Neuronal stem cell (in vitro differentiated cells): ENCODE results near the gene GTF3C6.
A peak's percentile ranks its signal among the peaks of the same experiment; 100 is the strongest.
"Not testable (repeated sequence)": the region's sequence is repeated elsewhere in the genome, so short reads cannot be mapped to it uniquely, and the experiment has no call there.

Experiments
- DNase-seq: peaks from one replicate; pipeline ENCODE4 v3.0.0-alpha.2; 2013; ENCODE audit warnings: low spot score
- H2AFZ ChIP-seq: one replicate; pipeline ENCODE4 v1.6.1; 2013; ENCODE audit warnings: mild to moderate bottlenecking, low read length, inconsistent platforms
- H2AK5ac ChIP-seq: 2 replicates; pipeline ENCODE4 v1.6.1; 2013; ENCODE audit warnings: low read depth, mild to moderate bottlenecking, inconsistent platforms, low read length, moderate library complexity, mixed read lengths
- H2BK120ac ChIP-seq: 2 replicates; pipeline ENCODE4 v1.6.1; 2013; ENCODE audit warnings: low read depth, mild to moderate bottlenecking, inconsistent platforms, low read length, moderate library complexity, mixed read lengths
- H2BK12ac ChIP-seq: one replicate; pipeline ENCODE4 v1.6.1; 2013; ENCODE audit warnings: low read length, inconsistent platforms
- H2BK15ac ChIP-seq: 2 replicates; pipeline ENCODE4 v1.6.1; 2013; ENCODE audit warnings: mild to moderate bottlenecking, low read length, inconsistent platforms, mixed read lengths
- H2BK5ac ChIP-seq: one replicate; pipeline ENCODE4 v1.6.1; 2013; ENCODE audit warnings: inconsistent platforms, mild to moderate bottlenecking, low read length, moderate library complexity
- H3K14ac ChIP-seq: one replicate; pipeline ENCODE4 v1.6.1; 2013; ENCODE audit warnings: low read length, inconsistent platforms
- H3K18ac ChIP-seq: 2 replicates; pipeline ENCODE4 v1.6.1; 2013; ENCODE audit warnings: low read length, inconsistent platforms
- H3K23ac ChIP-seq: 2 replicates; pipeline ENCODE4 v1.6.1; 2013; ENCODE audit warnings: low read depth, mild to moderate bottlenecking, mixed read lengths, low read length, inconsistent platforms; ENCODE audit not compliant: poor library complexity
- H3K27ac ChIP-seq: replicated peaks from 3 replicates; pipeline ENCODE4 v1.5.1; 2013; ENCODE audit warnings: low read length, inconsistent platforms
- H3K27me3 ChIP-seq, 3 experiments: 2 replicates each; pipeline ENCODE4 v1.6.1; 2013; ENCODE audit warnings: low read length in 3 of 3, mild to moderate bottlenecking in 2 of 3, inconsistent platforms in 1 of 3, low read depth in 1 of 3, mixed read lengths in 1 of 3, moderate library complexity in 1 of 3; ENCODE audit not compliant: control insufficient read depth in 3 of 3, insufficient read depth in 3 of 3
- H3K36me3 ChIP-seq, 2 donors: replicated peaks in 1 of 2; 2 replicates each; pipeline ENCODE4 v1.6.1; 2013; ENCODE audit warnings: low read length in 2 of 2; ENCODE audit not compliant: control insufficient read depth in 2 of 2, insufficient read depth in 2 of 2
- H3K4ac ChIP-seq: 2 replicates; pipeline ENCODE4 v1.6.1; 2013; ENCODE audit warnings: inconsistent platforms, mild to moderate bottlenecking, low read length, moderate library complexity
- H3K4me1 ChIP-seq, 2 donors: 1 replicate in 1 of 2; 2 replicates in 1 of 2; pipeline ENCODE4 v1.6.1; 2013; ENCODE audit warnings: low read length in 2 of 2, low read depth in 1 of 2; ENCODE audit not compliant: control insufficient read depth in 2 of 2, insufficient read depth in 1 of 2
- H3K4me2 ChIP-seq: one replicate; pipeline ENCODE4 v1.6.1; 2013; ENCODE audit warnings: mild to moderate bottlenecking, low read length, inconsistent platforms; ENCODE audit not compliant: insufficient read depth, poor library complexity, severe bottlenecking
- H3K4me3 ChIP-seq, 2 donors: 2 replicates each; pipeline ENCODE4 v1.5.1; 2013; ENCODE audit warnings: low read length in 2 of 2, mild to moderate bottlenecking in 2 of 2, inconsistent platforms in 1 of 2, moderate library complexity in 1 of 2
- H3K79me1 ChIP-seq: one replicate; pipeline ENCODE4 v1.6.1; 2013; ENCODE audit warnings: low read depth, mild to moderate bottlenecking, inconsistent platforms, low read length, moderate library complexity
- H3K9ac ChIP-seq: one replicate; pipeline ENCODE4 v1.6.1; 2013; ENCODE audit warnings: mild to moderate bottlenecking, low read depth, low read length, inconsistent platforms; ENCODE audit not compliant: poor library complexity
- H3K9me3 ChIP-seq, 2 donors: replicated peaks in 1 of 2; 2 replicates each; pipeline versions ENCODE3 to v1.6.1; 2013; ENCODE audit warnings: low read length in 2 of 2, mild to moderate bottlenecking in 2 of 2, inconsistent platforms in 1 of 2, low read depth in 1 of 2, mixed read lengths in 1 of 2, moderate library complexity in 1 of 2; ENCODE audit not compliant: control insufficient read depth in 2 of 2, insufficient read depth in 1 of 2
- H4K8ac ChIP-seq: one replicate; pipeline ENCODE4 v1.6.1; 2013; ENCODE audit warnings: low read depth, mild to moderate bottlenecking, inconsistent platforms, low read length, moderate library complexity
- H4K91ac ChIP-seq: one replicate; pipeline ENCODE4 v1.6.1; 2013; ENCODE audit warnings: low read length, low read depth, mild to moderate bottlenecking, inconsistent platforms; ENCODE audit not compliant: poor library complexity
- WGBS, 2 donors: extraction: QIAGEN DNeasy Blood & Tissue Kit; methylation state at CpG; one replicate each; pipeline ENCODE4 v1.1.7; 2013; ENCODE audit warnings: missing lambda C conversion rate in 2 of 2, mixed read lengths in 1 of 2; ENCODE audit not compliant: insufficient read length in 2 of 2, insufficient replicate concordance in 1 of 2; ENCODE audit errors: extremely low coverage in 2 of 2; 5-methylcytosine and 5-hydroxymethylcytosine counted together

Gene GTF3C6

DNA sequence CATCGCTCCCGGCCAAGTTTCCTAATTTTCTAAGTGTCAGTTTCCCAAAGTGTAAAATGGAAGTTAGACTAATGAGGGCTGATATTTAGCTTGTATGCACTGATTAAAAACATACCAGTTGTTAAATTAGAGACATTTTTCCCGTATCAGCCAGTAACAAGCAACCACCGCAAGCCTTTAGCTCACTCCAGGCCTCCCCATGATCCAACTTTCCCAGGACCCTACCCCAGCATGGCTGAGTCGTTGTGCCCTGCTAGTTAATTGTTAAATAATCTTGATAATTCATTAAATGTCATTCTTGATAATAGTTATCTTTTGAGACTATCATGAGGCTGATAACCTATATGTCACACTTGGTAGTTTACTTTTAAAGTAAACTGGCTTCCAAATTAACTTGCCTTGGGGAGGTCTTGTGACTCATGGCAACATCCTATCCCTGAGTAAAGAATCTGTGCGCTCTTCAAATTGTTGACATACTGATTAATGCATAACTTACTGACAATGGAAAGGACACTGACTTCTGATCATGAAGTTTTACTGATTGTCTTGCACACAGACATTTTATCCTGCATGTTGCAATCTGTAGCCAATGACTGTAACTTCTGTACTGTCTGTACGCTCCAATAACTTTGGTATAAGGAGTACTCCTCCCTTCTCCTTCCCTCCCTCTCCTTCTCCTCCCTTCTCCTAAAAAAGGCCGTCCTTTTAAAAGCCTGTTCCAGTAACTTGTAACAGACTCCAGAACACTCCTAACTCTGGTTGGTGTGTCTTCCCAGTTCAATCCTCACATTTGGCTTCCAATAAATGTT lies 6.3 kb upstream of the GTF3C6 start:
- Histone ChIP-seq H3K36me3 (no peaks in the 10 kb centered on the region), H2AK5ac (no peak overlapping the region), H3K27ac (no peak overlapping the region), H3K9ac (no peak overlapping the region), H3K4me2 (no peak overlapping the region), H2AFZ (peak overlapping the region; percentile 75), H2BK5ac (no peak overlapping the region), H4K91ac (no peak overlapping the region), H3K9me3 (no peaks in the 10 kb centered on the region), H3K18ac (no peak overlapping the region), H3K23ac (no peak overlapping the region), H3K4me1 (peaks cover 0 to 6% of the 10 kb centered on the region in 2 donors), H3K27me3 (no peaks in the 10 kb centered on the region), H3K4ac (no peak overlapping the region), H2BK15ac (no peak overlapping the region), H3K14ac (no peak overlapping the region), H3K4me3 (no peak overlapping the region), H2BK120ac (no peak overlapping the region), H3K79me1 (no peaks in the 10 kb centered on the region), H4K8ac (no peak overlapping the region), H2BK12ac (no peak overlapping the region)
- no CpG with 5 or more reads among the region's 8 CpGs for WGBS, 2 donors
- DNase-seq = no peak

DNA sequence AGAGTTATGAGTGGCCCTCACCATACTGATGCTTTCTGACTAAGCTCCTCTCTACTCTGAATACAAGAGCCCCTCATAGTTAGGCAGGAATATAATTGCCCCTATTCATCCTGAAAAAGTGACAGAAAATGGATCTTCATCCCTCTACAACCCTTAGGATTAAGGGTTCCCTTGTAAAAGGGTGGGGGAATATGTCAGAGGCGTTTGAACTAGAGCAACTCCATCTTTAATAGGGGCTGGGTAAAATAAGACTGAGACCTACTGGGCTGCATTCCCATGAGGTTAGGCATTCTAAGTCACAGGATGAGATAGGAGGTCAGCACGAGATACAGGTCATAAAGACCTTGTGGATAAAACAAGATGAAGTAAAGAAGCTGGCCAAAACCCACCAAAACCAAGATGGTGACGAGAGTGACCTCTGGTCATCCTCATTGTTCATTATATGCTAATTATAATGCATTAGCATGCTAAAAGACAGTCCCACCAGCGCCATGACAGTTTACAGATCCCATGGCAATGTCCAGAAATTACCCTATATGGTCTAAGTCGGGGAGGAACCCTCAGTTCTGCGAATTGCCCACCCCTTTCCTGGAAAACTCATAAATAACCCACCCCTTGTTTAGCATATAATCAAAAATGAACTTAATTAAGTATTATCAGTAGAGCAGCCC lies 4.7 kb upstream of the GTF3C6 start:
- Histone ChIP-seq H3K4me1 (peaks cover 0 to 6% of the 10 kb centered on the region in 2 donors), H3K27ac (no peak overlapping the region), H2BK12ac (no peak overlapping the region), H3K79me1 (no peaks in the 10 kb centered on the region), H4K8ac (no peak overlapping the region), H3K14ac (no peak overlapping the region), H2AFZ (no peak overlapping the region), H3K9me3 (no peaks in the 10 kb centered on the region), H3K23ac (no peak overlapping the region), H3K9ac (no peak overlapping the region), H2BK5ac (no peak overlapping the region), H3K27me3 (no peaks in the 10 kb centered on the region), H3K4me3 (no peak overlapping the region), H3K18ac (no peak overlapping the region), H2BK15ac (no peak overlapping the region), H2AK5ac (no peak overlapping the region), H3K4ac (no peak overlapping the region), H3K36me3 (no peaks in the 10 kb centered on the region), H4K91ac (no peak overlapping the region), H3K4me2 (no peak overlapping the region), H2BK120ac (no peak overlapping the region)
- WGBS, 2 donors = no CpG with 5 or more reads among the region's 6 CpGs
- DNase-seq = no peak

DNA sequence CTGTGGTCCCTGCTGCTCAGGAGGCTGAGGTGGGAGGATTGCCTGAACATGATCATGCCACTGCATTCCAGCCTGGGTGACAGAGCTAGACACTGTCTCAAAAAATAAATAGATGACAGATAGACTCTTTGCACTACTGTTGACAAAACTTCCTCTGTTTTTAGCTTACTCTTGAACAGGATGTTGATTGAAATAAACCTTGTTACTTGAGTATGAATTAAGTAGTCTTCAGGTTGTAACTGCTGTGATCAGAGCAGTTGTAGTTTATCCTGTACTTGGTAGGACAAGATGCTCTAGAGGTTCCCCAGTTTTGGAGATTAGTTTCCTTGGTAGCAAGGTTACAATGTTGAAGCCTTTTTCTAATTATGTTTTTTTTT lies 1.5 kb downstream of the GTF3C6 start:
- no peak overlapping the region for H2BK12ac ChIP-seq
- no peak overlapping the region for H3K23ac ChIP-seq
- H2AFZ ChIP-seq = no peak overlapping the region
- no peaks in the 10 kb centered on the region for H3K27me3 ChIP-seq
- H3K79me1 ChIP-seq = no peaks in the 10 kb centered on the region
- no peak overlapping the region for H4K8ac ChIP-seq
- no peak overlapping the region for H3K9ac ChIP-seq
- H2AK5ac ChIP-seq = no peak overlapping the region
- no peak for DNase-seq
- H3K27ac ChIP-seq = no peak overlapping the region
- H3K4ac ChIP-seq = no peak overlapping the region
- peaks cover 0 to 8% of the 10 kb centered on the region in 2 donors for H3K9me3 ChIP-seq
- no peak overlapping the region for H3K14ac ChIP-seq
- H3K36me3 ChIP-seq = peaks cover 8 to 51% of the 10 kb centered on the region in 2 donors
- no peak overlapping the region for H3K4me3 ChIP-seq
- H4K91ac ChIP-seq = no peak overlapping the region
- H2BK15ac ChIP-seq = no peak overlapping the region
- no peaks in the 10 kb centered on the region for H3K4me1 ChIP-seq
- H3K4me2 ChIP-seq = no peak overlapping the region
- no peak overlapping the region for H2BK5ac ChIP-seq
- H3K18ac ChIP-seq = no peak overlapping the region
- no peak overlapping the region for H2BK120ac ChIP-seq

DNA sequence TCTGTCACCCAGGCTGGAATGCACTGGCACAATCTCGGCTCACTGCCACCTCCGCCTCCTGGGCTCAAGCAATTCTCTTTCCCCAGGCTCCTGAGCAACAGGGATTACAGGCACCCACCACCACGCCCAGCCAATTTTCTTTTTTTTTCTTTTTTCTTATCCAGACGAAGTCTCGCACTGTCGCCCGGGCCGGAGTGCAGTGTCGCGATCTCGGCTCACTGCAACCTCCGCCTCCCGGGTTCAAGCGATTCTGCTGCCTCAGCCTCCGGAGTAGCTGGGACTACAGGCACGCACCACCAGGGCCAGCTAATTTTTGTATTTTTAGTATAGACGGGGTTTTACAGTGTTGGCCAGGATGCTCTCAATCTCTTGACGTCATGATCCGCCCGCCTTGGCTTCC lies 4.1 kb downstream of the GTF3C6 start:
- H4K8ac ChIP-seq, H2BK5ac ChIP-seq, H2AFZ ChIP-seq, H2AK5ac ChIP-seq, H2BK12ac ChIP-seq, H3K18ac ChIP-seq, H3K27ac ChIP-seq, H2BK15ac ChIP-seq, H3K4ac ChIP-seq, H3K23ac ChIP-seq, H3K9me3 ChIP-seq, H3K4me1 ChIP-seq, H3K14ac ChIP-seq, DNase-seq, H3K4me2 ChIP-seq, H3K27me3 ChIP-seq, H4K91ac ChIP-seq, H2BK120ac ChIP-seq, H3K79me1 ChIP-seq, H3K9ac ChIP-seq, H3K4me3 ChIP-seq: not testable (repeated sequence)
- WGBS, 2 donors = no CpG with 5 or more reads among the region's 20 CpGs
- peaks cover 12 to 77% of the 10 kb centered on the region in 2 donors for H3K36me3 ChIP-seq
